GM19043 (cell line): ENCODE results near the gene EBF3.

ENCODE experiments used
- ATAC-seq: cut with Tn5 transposase; IDR thresholded peaks from one replicate; pipeline ENCODE4 v1.9.1; 2021; ENCODE audit warnings: low read depth; ENCODE audit not compliant: unreplicated experiment

EBF3 gene

GRCh38 chr10:129945941-129946760 is 17.9 kb downstream of the EBF3 start:
- no peak for ATAC-seq

- ATAC-seq, result no peak
Observed at GRCh38 chr10:129945526-129945925, 18.5 kb downstream of the EBF3 start.

- ATAC-seq, result no peak
Observed at GRCh38 chr10:129945064-129945463, 19.0 kb downstream of the EBF3 start.

- no peak for ATAC-seq
Observed at GRCh38 chr10:129944456-129944855, 19.6 kb downstream of the EBF3 start.

GRCh38 chr10:129942936-129943715 is 20.9 kb downstream of the EBF3 start:
- ATAC-seq, result no peak

GRCh38 chr10:129942391-129942790 is 21.7 kb downstream of the EBF3 start:
- no peak for ATAC-seq

GRCh38 chr10:129942019-129942277 is 22.1 kb downstream of the EBF3 start:
- ATAC-seq, result no peak

GRCh38 chr10:129941199-129942018 is 22.7 kb downstream of the EBF3 start:
- ATAC-seq, result no peak

GRCh38 chr10:129940617-129941198 is 23.4 kb downstream of the EBF3 start:
- no peak for ATAC-seq

GRCh38 chr10:129939416-129940275 is 24.4 kb downstream of the EBF3 start:
- no peak for ATAC-seq

- ATAC-seq, result no peak
Observed at GRCh38 chr10:129938460-129938859, 25.6 kb downstream of the EBF3 start.

- no peak for ATAC-seq
Observed at GRCh38 chr10:129937351-129937751, 26.7 kb downstream of the EBF3 start.

GRCh38 chr10:129936923-129937300 is 27.2 kb downstream of the EBF3 start:
- ATAC-seq, result no peak

GRCh38 chr10:129936266-129936922 is 27.7 kb downstream of the EBF3 start:
- ATAC-seq, result no peak

- ATAC-seq, result no peak
Observed at GRCh38 chr10:129935867-129936152, 28.3 kb downstream of the EBF3 start.

GRCh38 chr10:129935102-129935866 is 28.8 kb downstream of the EBF3 start:
- ATAC-seq, result no peak

- ATAC-seq, result no peak
Observed at GRCh38 chr10:129934196-129934925, 29.7 kb downstream of the EBF3 start.

- ATAC-seq, result no peak
Observed at GRCh38 chr10:129933456-129934092, 30.5 kb downstream of the EBF3 start.
